Endothelial cell (in vitro differentiated cells): ENCODE measurements around the gene KIT. TPM values are rescaled to one million over a fixed set of nuclear protein-coding genes. Genes with fewer than 3 reads are reported as not detected.

Experiments used
- DNase-seq: peaks from one replicate; pipeline ENCODE4 v3.0.0; 2021; ENCODE audit warnings: low spot score
- H3K27ac Mint-ChIP-seq: one replicate; pipeline ENCODE4 v1.8.0; 2021; ENCODE audit warnings: mixed read lengths, inconsistent platforms; ENCODE audit not compliant: unreplicated experiment
- H3K27me3 Mint-ChIP-seq: one replicate; pipeline ENCODE4 v1.8.0; 2021; ENCODE audit warnings: mild to moderate bottlenecking, moderate library complexity, mixed read lengths, inconsistent platforms; ENCODE audit not compliant: unreplicated experiment
- H3K36me3 Mint-ChIP-seq: one replicate; pipeline ENCODE4 v1.8.0; 2021; ENCODE audit warnings: mild to moderate bottlenecking, low read depth, mixed read lengths, inconsistent platforms; ENCODE audit not compliant: unreplicated experiment
- H3K4me1 Mint-ChIP-seq: one replicate; pipeline ENCODE4 v1.8.0; 2021; ENCODE audit warnings: mild to moderate bottlenecking, mixed read lengths, inconsistent platforms; ENCODE audit not compliant: unreplicated experiment
- H3K4me3 Mint-ChIP-seq: one replicate; pipeline ENCODE4 v1.8.0; 2021; ENCODE audit warnings: mild to moderate bottlenecking, mixed read lengths, inconsistent platforms; ENCODE audit not compliant: unreplicated experiment
- H3K9me3 Mint-ChIP-seq: one replicate; pipeline ENCODE4 v1.8.0; 2021; ENCODE audit warnings: mixed read lengths, inconsistent platforms; ENCODE audit not compliant: unreplicated experiment
- total RNA-seq: library from RNA; stranded (reverse); fragmentation: NEBNext Ultra II Directional; extraction: Animal tissue kit (Norgen Biotek cat#: 25700); gene quantifications from one replicate; pipeline ENCODE4 v1.2.1, GENCODE V29; 2021; ENCODE audit not compliant: unreplicated experiment
- TF ChIP-seq, protein P1 (sequence below): fragments of 200-600 bp; sonication (generic); IDR thresholded peaks from one replicate; pipeline ENCODE4 v1.5.0; 2021; ENCODE audit warnings: antibody characterized with exemption; ENCODE audit not compliant: unreplicated experiment

Gene KIT
- total RNA-seq, 1 donor from 2014 or later: 49.1 TPM

DNA sequence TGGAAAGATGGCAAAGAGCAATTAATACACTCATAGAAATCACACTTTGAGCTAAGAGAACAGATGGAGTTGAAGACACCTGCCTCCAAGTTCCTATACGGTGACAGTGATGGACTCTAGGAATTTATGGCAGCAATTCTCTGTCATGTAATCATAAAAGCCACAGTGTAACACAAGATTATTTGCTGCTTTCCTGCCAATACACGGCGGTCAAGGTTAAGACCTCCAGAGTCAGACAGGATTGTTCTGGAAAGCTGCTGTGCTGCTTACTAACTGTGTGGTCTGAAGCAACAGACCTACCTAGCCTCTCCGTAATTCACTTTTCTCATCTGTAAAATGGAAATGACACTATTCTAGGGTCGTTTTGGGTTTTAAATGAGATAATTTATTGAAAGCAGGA, 14.6 kb upstream of the KIT start:
- Mint-ChIP-seq H3K4me1 (peaks cover 3% of the 10 kb centered on the region), H3K36me3 (no peaks in the 10 kb centered on the region), H3K27me3 (no peaks in the 10 kb centered on the region), H3K4me3 (no peak overlapping the region), H3K27ac (no peak overlapping the region), H3K9me3 (no peaks in the 10 kb centered on the region)
- no peak for DNase-seq
- TF ChIP-seq, protein P1, sequence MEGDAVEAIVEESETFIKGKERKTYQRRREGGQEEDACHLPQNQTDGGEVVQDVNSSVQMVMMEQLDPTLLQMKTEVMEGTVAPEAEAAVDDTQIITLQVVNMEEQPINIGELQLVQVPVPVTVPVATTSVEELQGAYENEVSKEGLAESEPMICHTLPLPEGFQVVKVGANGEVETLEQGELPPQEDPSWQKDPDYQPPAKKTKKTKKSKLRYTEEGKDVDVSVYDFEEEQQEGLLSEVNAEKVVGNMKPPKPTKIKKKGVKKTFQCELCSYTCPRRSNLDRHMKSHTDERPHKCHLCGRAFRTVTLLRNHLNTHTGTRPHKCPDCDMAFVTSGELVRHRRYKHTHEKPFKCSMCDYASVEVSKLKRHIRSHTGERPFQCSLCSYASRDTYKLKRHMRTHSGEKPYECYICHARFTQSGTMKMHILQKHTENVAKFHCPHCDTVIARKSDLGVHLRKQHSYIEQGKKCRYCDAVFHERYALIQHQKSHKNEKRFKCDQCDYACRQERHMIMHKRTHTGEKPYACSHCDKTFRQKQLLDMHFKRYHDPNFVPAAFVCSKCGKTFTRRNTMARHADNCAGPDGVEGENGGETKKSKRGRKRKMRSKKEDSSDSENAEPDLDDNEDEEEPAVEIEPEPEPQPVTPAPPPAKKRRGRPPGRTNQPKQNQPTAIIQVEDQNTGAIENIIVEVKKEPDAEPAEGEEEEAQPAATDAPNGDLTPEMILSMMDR: no peak

DNA sequence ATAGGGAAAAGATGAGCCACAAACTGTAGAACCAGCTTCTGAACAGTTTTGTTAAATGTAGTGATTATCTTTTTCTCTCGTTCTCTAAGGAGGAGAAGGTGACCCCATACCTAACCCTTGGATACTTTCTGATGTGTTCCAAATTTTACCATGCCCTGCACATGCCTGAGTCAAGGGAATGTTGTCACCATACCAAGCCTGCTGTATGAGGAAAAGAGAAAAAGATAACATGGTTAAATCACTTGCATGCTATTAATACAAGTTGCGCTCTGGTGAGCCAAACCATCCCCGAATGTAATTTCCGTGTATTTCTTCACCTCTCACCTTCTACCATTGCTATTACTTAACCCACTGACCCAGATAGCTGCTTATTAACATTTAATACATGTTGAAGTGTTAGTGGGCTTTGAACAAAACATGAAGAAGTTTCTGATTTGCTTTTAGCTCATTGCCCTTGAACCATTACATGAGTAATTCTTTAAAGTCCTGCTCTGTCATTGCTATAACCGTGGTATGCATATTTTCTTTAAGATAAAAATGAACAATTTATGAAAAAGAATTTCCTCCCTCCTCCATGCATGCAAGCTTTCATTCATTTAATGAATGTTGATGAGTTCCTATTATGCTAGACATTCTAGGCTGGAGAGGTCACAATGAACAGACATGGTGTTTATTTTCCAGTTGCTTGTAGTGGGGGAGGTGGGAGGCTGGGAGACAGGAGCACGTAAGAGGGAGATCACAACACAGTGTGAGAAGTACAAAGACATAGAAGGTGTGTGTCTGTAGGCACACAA, 13.6 kb upstream of the KIT start:
- Mint-ChIP-seq H3K27ac (no peak overlapping the region), H3K9me3 (no peaks in the 10 kb centered on the region), H3K4me1 (peaks cover 3% of the 10 kb centered on the region), H3K36me3 (no peaks in the 10 kb centered on the region), H3K4me3 (no peak overlapping the region), H3K27me3 (no peaks in the 10 kb centered on the region)
- no peak for DNase-seq
- TF ChIP-seq, protein P1: no peak

DNA sequence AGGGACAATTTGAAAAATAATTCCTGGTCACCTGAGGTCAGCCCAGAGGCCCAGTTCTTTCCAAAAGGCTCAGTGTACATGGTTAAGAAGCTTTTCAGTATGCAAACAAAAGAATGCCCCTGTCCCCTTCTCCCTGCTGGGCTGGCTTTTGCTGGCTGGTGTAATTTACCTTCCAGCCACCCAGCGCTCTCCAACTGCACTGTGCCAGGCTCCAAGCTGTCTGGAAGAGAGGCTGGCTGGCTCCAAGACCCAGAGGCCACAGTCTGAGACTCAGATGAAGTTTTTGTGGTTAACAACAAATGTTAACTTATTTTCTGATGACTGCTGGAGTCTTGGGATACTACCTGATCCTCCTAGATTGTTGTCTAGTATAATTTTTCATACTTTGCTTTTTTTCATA, 11.9 kb upstream of the KIT start:
- DNase-seq: no peak
- TF ChIP-seq, protein P1: no peak
- Mint-ChIP-seq H3K9me3 (no peaks in the 10 kb centered on the region), H3K4me1 (no peaks in the 10 kb centered on the region), H3K36me3 (no peaks in the 10 kb centered on the region), H3K4me3 (no peak overlapping the region), H3K27me3 (no peaks in the 10 kb centered on the region), H3K27ac (no peak overlapping the region)

DNA sequence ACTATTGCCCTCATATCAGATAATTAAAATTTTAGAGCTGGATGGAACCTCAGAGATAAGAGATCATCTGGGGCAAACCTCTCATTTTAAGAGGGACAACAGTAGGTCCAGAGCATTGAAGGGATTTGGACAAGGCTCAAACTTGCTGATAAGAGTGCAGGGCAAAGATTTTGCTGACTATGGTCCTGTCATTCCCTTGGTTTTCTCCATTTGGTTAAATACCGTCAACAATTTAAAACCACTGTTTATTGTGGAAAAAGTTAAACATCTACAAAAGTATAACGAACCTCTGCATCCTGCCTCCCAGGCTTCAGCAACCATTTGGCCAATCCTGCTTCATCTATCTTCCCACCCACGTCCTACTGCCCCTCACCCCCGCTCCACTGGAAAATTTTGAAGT, 10.7 kb upstream of the KIT start:
- TF ChIP-seq, protein P1: no peak
- H3K4me1 Mint-ChIP-seq: no peaks in the 10 kb centered on the region

DNA sequence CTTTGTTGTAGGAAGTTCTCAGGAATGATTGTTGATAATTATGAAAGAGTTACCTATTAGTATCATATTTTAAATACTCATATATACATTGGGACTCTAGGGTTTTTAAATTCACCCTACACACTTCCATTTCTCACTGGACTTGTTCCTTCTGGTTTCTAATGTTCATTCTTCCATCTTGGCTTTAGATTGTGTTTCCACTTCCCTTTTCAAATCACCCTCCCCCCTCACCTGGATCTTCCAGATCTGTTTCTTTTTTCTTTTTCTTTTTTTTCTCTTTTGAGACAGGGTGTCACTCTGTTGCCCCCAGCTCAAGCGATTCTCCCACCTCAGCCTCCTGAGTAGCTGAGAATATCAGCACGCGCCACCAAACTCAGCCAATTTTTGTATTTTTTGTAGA, 6.7 kb upstream of the KIT start:
- H3K27ac Mint-ChIP-seq: no peak overlapping the region
- no peak for DNase-seq
- H3K27me3 Mint-ChIP-seq: peaks cover 2% of the 10 kb centered on the region
- TF ChIP-seq, protein P1: no peak
- H3K4me3 Mint-ChIP-seq: no peak overlapping the region
- peaks cover 7% of the 10 kb centered on the region for H3K36me3 Mint-ChIP-seq
- H3K9me3 Mint-ChIP-seq: no peaks in the 10 kb centered on the region
- H3K4me1 Mint-ChIP-seq: peaks cover 8% of the 10 kb centered on the region

More for the DNA sequence above, 10.7 kb upstream of the KIT start:
- H3K4me3 Mint-ChIP-seq: no peak overlapping the region
- H3K9me3 Mint-ChIP-seq: no peaks in the 10 kb centered on the region
- DNase-seq: no peak
- H3K36me3 Mint-ChIP-seq: no peaks in the 10 kb centered on the region
- no peak overlapping the region for H3K27ac Mint-ChIP-seq
- H3K27me3 Mint-ChIP-seq: peaks cover 2% of the 10 kb centered on the region
